Neutrophil (primary cell): ENCODE data around the gene GXYLT2.

Source experiments
- H3K27ac ChIP-seq: fragments of 200-600 bp; sonication (generic); 2 replicates; pipeline ENCODE4 v1.5.1; 2016; ENCODE audit warnings: mild to moderate bottlenecking, moderate library complexity
- H3K27me3 ChIP-seq: fragments of 200-600 bp; sonication (generic); 2 replicates; pipeline ENCODE4 v1.6.0; 2016; ENCODE audit warnings: mild to moderate bottlenecking
- H3K36me3 ChIP-seq: fragments of 200-600 bp; sonication (generic); 2 replicates; pipeline ENCODE4 v1.5.1; 2017
- H3K4me1 ChIP-seq, 2 experiments: fragments of 200-600 bp in 1 of 2; sonication (generic) in 1 of 2; 1 replicate in 1 of 2; 2 replicates in 1 of 2; pipeline versions ENCODE4 v1.5.1 to v1.6.1; 2013 to 2016; ENCODE audit warnings: low read depth in 1 of 2, low read length in 1 of 2, mild to moderate bottlenecking in 1 of 2, moderate library complexity in 1 of 2; ENCODE audit not compliant: control insufficient read depth in 1 of 2, insufficient read depth in 1 of 2
- H3K4me3 ChIP-seq, 2 experiments: fragments of 200-600 bp in 1 of 2; sonication (generic) in 1 of 2; 1 replicate in 1 of 2; 2 replicates in 1 of 2; pipeline ENCODE4 v1.5.1; 2013 to 2016; ENCODE audit warnings: low read depth in 1 of 2, low read length in 1 of 2, mild to moderate bottlenecking in 1 of 2, moderate library complexity in 1 of 2
- H3K9me3 ChIP-seq: fragments of 200-600 bp; sonication (generic); 2 replicates; pipeline ENCODE4 v1.5.1; 2016
- TF ChIP-seq, protein P1 (sequence below): fragments of 200-600 bp; sonication (generic); IDR thresholded peaks from 2 replicates; pipeline ENCODE4 v1.5.1; 2016; ENCODE audit warnings: antibody characterized with exemption

Gene GXYLT2

DNA sequence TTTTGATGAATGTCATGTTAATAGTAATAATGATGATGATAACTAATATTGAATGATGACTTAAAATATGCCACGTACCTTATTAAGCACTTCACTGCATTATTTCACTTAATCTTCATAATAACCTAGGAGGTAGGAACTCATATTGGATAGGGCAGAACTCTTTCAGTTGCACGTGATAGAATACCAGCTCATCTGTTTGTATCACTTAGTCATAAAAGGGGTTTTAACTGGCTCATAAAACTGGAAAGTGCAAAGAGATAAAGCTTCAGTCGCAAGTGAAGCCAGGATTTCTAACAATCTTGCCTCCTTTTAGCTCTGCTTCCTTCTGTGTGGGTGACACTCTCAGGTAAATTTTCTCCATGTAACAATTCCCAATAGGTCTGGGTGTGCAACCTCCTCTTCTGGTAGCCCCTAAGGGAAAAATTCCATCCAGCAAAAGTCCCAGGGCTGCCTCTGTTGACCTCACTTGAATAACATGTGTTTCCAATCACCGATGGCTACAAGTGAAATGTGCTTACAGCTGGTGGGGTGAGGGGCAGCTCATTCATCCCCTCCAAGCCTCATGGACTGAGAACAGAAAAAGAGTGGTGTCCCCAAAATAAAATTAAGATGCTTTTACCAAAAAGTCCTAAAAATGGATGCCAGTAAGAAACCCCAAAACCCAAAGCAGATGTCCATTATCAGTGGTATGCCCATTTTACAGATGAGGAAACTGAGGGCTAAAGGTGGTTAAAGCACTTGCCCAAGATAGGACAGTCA, 9.3 kb downstream of the GXYLT2 start:
- TF ChIP-seq, protein P1, sequence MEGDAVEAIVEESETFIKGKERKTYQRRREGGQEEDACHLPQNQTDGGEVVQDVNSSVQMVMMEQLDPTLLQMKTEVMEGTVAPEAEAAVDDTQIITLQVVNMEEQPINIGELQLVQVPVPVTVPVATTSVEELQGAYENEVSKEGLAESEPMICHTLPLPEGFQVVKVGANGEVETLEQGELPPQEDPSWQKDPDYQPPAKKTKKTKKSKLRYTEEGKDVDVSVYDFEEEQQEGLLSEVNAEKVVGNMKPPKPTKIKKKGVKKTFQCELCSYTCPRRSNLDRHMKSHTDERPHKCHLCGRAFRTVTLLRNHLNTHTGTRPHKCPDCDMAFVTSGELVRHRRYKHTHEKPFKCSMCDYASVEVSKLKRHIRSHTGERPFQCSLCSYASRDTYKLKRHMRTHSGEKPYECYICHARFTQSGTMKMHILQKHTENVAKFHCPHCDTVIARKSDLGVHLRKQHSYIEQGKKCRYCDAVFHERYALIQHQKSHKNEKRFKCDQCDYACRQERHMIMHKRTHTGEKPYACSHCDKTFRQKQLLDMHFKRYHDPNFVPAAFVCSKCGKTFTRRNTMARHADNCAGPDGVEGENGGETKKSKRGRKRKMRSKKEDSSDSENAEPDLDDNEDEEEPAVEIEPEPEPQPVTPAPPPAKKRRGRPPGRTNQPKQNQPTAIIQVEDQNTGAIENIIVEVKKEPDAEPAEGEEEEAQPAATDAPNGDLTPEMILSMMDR = no peak
- Histone ChIP-seq H3K9me3 (no peaks in the 10 kb centered on the region), H3K27ac (no peak overlapping the region), H3K36me3 (no peaks in the 10 kb centered on the region), H3K4me1 (peaks cover 20 to 24% of the 10 kb centered on the region in 2 experiments), H3K27me3 (no peaks in the 10 kb centered on the region), H3K4me3 (no peak overlapping the region)

DNA sequence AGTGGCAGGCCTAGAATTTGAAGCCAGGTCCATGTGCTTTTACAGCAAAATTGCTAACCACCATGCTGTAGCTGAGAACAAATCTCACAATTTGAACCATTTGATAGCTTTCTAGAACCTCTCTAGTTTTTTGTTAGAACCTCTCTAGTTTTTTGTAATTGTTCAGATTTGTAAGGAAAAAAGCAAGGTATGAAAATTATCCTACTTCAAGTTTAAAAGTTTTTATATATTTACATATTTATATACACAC, 9.8 kb downstream of the GXYLT2 start:
- H3K4me3 ChIP-seq = no peak overlapping the region
- no peaks in the 10 kb centered on the region for H3K9me3 ChIP-seq
- no peaks in the 10 kb centered on the region for H3K36me3 ChIP-seq
- no peak overlapping the region for H3K27ac ChIP-seq
- TF ChIP-seq, protein P1 = no peak
- H3K27me3 ChIP-seq = no peaks in the 10 kb centered on the region
- H3K4me1 ChIP-seq = peaks cover 17 to 19% of the 10 kb centered on the region in 2 experiments

DNA sequence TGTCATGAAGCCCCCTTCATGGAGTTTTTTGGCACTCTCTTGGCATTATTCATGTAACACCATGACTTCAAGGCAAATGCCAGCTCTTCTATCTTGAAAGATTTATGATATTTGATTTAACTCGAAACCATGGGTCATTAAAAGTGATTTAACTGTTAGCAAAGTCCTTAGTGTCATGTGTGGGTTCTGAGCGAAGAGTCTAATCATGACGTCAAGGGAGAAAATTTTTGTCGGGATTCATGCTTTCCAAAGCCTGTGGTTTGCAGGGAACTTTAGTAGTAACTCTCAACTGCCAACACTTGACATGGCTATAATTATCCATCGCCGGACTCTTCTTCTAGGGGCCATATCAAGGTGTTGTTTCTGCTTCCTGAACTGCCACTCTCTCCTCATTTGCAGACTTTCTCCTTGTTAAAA, 11.5 kb downstream of the GXYLT2 start:
- no peaks in the 10 kb centered on the region for H3K9me3 ChIP-seq
- H3K36me3 ChIP-seq = no peaks in the 10 kb centered on the region
- H3K27me3 ChIP-seq = no peaks in the 10 kb centered on the region
- TF ChIP-seq, protein P1 = no peak
- H3K27ac ChIP-seq = no peak overlapping the region
- peaks cover 11 to 12% of the 10 kb centered on the region in 2 experiments for H3K4me1 ChIP-seq
- H3K4me3 ChIP-seq = no peak overlapping the region

DNA sequence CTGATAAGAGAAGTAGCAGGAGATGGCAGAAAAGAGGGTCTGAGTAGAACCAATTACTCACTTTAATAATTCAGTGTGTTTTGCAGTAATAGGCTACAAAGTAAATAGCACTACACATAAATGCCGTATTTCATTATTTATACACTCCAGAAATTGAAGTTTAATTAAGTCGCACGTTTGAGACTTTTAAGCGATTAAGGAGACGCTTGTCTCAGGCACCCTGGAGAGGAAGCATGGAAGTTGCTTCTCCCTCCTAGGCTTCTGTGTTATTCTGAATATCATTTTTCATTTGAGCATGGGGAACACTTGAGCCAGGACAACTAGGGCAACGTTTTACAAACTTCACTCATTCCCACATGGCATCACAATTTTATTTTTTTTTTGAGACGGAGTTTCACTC, 12.2 kb downstream of the GXYLT2 start:
- Histone ChIP-seq H3K4me1 (peaks cover 4 to 6% of the 10 kb centered on the region in 2 experiments), H3K27me3 (no peaks in the 10 kb centered on the region), H3K36me3 (no peaks in the 10 kb centered on the region), H3K9me3 (no peaks in the 10 kb centered on the region), H3K27ac (no peak overlapping the region), H3K4me3 (no peak overlapping the region)
- TF ChIP-seq, protein P1 = no peak

DNA sequence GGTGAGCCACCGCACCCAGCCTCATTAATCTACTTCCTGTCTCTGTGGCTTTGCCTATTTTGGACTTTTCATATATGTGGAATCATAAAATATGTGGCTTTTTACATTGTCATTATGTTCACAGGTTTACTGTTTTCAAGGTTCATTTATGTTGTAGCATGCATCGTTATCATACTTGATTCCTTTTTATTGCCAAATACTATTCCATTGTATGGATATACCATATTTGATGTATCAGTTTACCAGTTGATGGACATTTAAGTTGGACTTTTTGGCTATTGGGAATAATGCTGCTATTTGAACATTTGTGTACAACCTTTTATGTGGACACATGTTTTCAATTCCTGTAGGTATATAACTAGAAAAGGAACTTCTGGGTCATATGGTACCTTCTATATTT, 14.0 kb downstream of the GXYLT2 start:
- TF ChIP-seq, protein P1 = no peak
- H3K27me3 ChIP-seq = no peaks in the 10 kb centered on the region
- no peak overlapping the region for H3K27ac ChIP-seq
- H3K9me3 ChIP-seq = no peaks in the 10 kb centered on the region
- H3K4me1 ChIP-seq = no peaks in the 10 kb centered on the region
- no peaks in the 10 kb centered on the region for H3K36me3 ChIP-seq
- no peak overlapping the region for H3K4me3 ChIP-seq
